Measurements from ENCODE around the gene IL17C. TPM values are rescaled to one million over a fixed set of nuclear protein-coding genes. Genes with fewer than 3 reads are reported as not detected.

The IL17C gene
- total and polyA plus RNA-seq, 9 of the 15 experiments (the other 6 are each of a cell fraction or from before 2014, with no cell fraction given): not detected

- intact Hi-C loops (cut with micrococcal nuclease): no loop called here
- no peak for FAIRE-seq
- peak; percentile 70 for TF ChIP-seq POLR2G (IDR thresholded peaks at IDR 0.05; ENCODE audit: low read depth, low read length)
- no peak for TF ChIP-seq CCNT2 (IDR thresholded peaks at IDR 0.05; ENCODE audit: borderline replicate concordance, extremely low read depth, insufficient read length, low read depth, low read length)
- DNase-seq (ENCODE audit: extremely low read depth in 1 of 4, low spot score in 3 of 4): no peak
- CTCF ChIA-PET (ENCODE audit: low intra/inter-chr PET ratio): no interaction called here
- Histone ChIP-seq H4K20me1 (replicated peaks; ENCODE audit: control insufficient read depth, insufficient read depth, low read length) (no peaks in the 10 kb centered on the region; the same call in 1 of the 2 replicates), H3K79me2 (ENCODE audit: control insufficient read depth, insufficient read depth, low read length) (no peaks in the 10 kb centered on the region), H3K9ac (ENCODE audit: insufficient read depth in 1 of 2, low read depth in 2 of 2, low read length in 2 of 2) (peak overlapping the region in 1 of 2 experiments; percentile 78; a peak in 2 of 4 replicates), H3K27ac (ENCODE audit: extremely low read depth, low read depth, low read length) (no peak overlapping the region), H3K27me3 (ENCODE audit: control insufficient read depth in 2 of 2, insufficient read depth in 2 of 2, low read length in 2 of 2) (no peaks in the 10 kb centered on the region), H3K9me3 (replicated peaks; ENCODE audit: control insufficient read depth, insufficient read depth, low read depth, low read length) (no peaks in the 10 kb centered on the region), H3K36me3 (ENCODE audit: control insufficient read depth, insufficient read depth, low read length) (peaks cover 3% of the 10 kb centered on the region; the same call in 1 of the 3 replicates), H3K4me3 (no peak overlapping the region), H3K4me1 (replicated peaks in 1 of 2; ENCODE audit: control insufficient read depth in 2 of 2, insufficient read depth in 2 of 2, low read length in 2 of 2) (peaks cover 0 to 40% of the 10 kb centered on the region in 2 experiments; a peak in 2 of 5 replicates), H3K9me1 (ENCODE audit: control insufficient read depth, insufficient read depth, low read length) (no peaks in the 10 kb centered on the region), H3K4me2 (ENCODE audit: insufficient read depth, low read length) (no peak overlapping the region), H2AFZ (ENCODE audit: low read depth, low read length) (no peak overlapping the region)
- no TSS peak for BruUV-seq (replicated peaks)
- in situ Hi-C loops (cut with MboI): no loop called here
- POLR2A ChIA-PET: interaction anchor here (0.7 to 1.8 kb wide), 2 partner anchors 16 to 81 kb away, joined by 4 to 10 read pairs; partner anchors contain the start of gene MVD
- WGBS (ENCODE audit: insufficient coverage, low coverage, missing lambda C conversion rate): 78% methylated on average over 31 of the region's 32 CpGs
- no peak for ATAC-seq
Measured at GRCh38 chr16:88678224-88678979, 40.0 kb downstream of the IL17C start.

- TF ChIP-seq ZNF280B (CRISPR knock-in tag; IDR thresholded peaks at IDR 0.05) (no peak), ZNF121 (CRISPR knock-in tag; conservative IDR thresholded peaks at IDR 0.05) (peak; percentile 60)
- no peaks in the 10 kb centered on the region for H3K9me1 ChIP-seq (ENCODE audit: control insufficient read depth, insufficient read depth, low read length)
- H3K79me2 ChIP-seq (ENCODE audit: control insufficient read depth, insufficient read depth, low read length): no peaks in the 10 kb centered on the region
- H4K20me1 ChIP-seq (replicated peaks; ENCODE audit: control insufficient read depth, insufficient read depth, low read length): no peaks in the 10 kb centered on the region; the same call in 1 of the 2 replicates
- intact Hi-C loops (cut with micrococcal nuclease) (no loop called here), in situ Hi-C loops (cut with MboI) (no loop called here)
- no peaks in the 10 kb centered on the region for H3K36me3 ChIP-seq (ENCODE audit: control insufficient read depth, insufficient read depth, low read length)
- peak overlapping the region in 1 of 2 experiments; percentile 50; a peak in 2 of 4 replicates for H3K9ac ChIP-seq (ENCODE audit: insufficient read depth in 1 of 2, low read depth in 2 of 2, low read length in 2 of 2)
- no peaks in the 10 kb centered on the region for H3K27me3 ChIP-seq (ENCODE audit: control insufficient read depth in 2 of 2, insufficient read depth in 2 of 2, low read length in 2 of 2)
- CTCF ChIA-PET (ENCODE audit: low intra/inter-chr PET ratio): no interaction called here
- H3K4me2 ChIP-seq (ENCODE audit: insufficient read depth, low read length): no peak overlapping the region
- H2AFZ ChIP-seq (ENCODE audit: low read depth, low read length): no peak overlapping the region
- 80% methylated on average over 5 of the region's 5 CpGs for WGBS (ENCODE audit: insufficient coverage, low coverage, missing lambda C conversion rate)
- no peak overlapping the region for H3K27ac ChIP-seq (ENCODE audit: extremely low read depth, low read depth, low read length)
- ATAC-seq: no peak
- POLR2A ChIA-PET: interaction anchor here (0.6 to 1.1 kb wide), 5 partner anchors 11 to 222 kb away, joined by 3 read pairs; no protein-coding TSS in a partner anchor
- no peaks in the 10 kb centered on the region for H3K9me3 ChIP-seq (replicated peaks; ENCODE audit: control insufficient read depth, insufficient read depth, low read depth, low read length)
- no peak for FAIRE-seq
- no peak overlapping the region for H3K4me3 ChIP-seq
- H3K4me1 ChIP-seq (replicated peaks in 1 of 2; ENCODE audit: control insufficient read depth in 2 of 2, insufficient read depth in 2 of 2, low read length in 2 of 2): peaks cover 3 to 50% of the 10 kb centered on the region in 2 experiments; a peak in 3 of 5 replicates
- BruUV-seq (replicated peaks): no TSS peak
- no peak for DNase-seq (ENCODE audit: extremely low read depth in 1 of 4, low spot score in 3 of 4)
Measured at GRCh38 chr16:88680554-88681083, 42.2 kb downstream of the IL17C start.

All from K562 (cell line).